ENCODE results near the gene EMC7. TPM values are rescaled to one million over a fixed set of nuclear protein-coding genes. Genes with fewer than 3 reads are reported as not detected.

The EMC7 gene
- total and polyA plus RNA-seq, 2 experiments from 2014 or later = 18.3 to 55.1 TPM

DNA sequence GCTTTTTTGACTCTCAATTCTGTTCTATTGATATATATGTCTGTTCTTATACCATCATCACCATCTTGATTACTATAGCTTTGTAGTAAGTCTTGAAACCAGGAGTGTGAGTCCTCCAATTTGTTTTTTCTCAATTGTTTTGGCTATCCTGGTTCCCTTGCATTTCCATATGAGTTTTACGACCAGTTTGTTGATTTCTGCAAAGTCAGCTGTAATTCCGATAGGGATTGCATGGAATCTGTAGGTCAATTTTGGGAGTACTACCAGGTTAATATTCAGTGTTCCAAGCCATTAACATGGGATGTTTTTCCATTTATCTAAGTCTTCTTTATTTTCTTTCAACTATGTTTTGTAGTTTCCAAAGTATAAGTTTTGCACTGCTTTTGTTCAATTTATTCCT lies 27.2 kb upstream of the EMC7 start:
- H3K79me2 ChIP-seq (replicated peaks; ENCODE audit: insufficient read depth) = no peaks in the 10 kb centered on the region
- DNase-seq (ENCODE audit: low spot score) (no peak), ATAC-seq (no peak)
- peaks cover 8% of the 10 kb centered on the region for H3K4me1 ChIP-seq (ENCODE audit: insufficient read depth)
- no peak overlapping the region for H3K4me2 ChIP-seq
- Mint-ChIP-seq H3K27ac (no peak overlapping the region), H3K4me1 (peaks cover 8% of the 10 kb centered on the region), H3K9me3 (no peaks in the 10 kb centered on the region), H3K4me3 (no peak overlapping the region), H3K27me3 (ENCODE audit: insufficient read depth, low read depth, poor library complexity) (peaks cover 2% of the 10 kb centered on the region), H3K36me3 (ENCODE audit: low read depth) (no peaks in the 10 kb centered on the region)
- H2AFZ ChIP-seq = no peak overlapping the region
- H3K9me2 ChIP-seq (ENCODE audit: insufficient read depth) = no peaks in the 10 kb centered on the region
- no peak overlapping the region for H3K27ac ChIP-seq (ENCODE audit: low read depth)
- H4K20me1 ChIP-seq (replicated peaks; ENCODE audit: insufficient read depth) = no peaks in the 10 kb centered on the region
- H3K27me3 ChIP-seq (ENCODE audit: insufficient read depth) = no peaks in the 10 kb centered on the region
- TF ChIP-seq NANOG (IDR thresholded peaks at IDR 0.05; ENCODE audit: borderline replicate concordance) (no peak), EZH2phosphoT487 (IDR thresholded peaks at IDR 0.05; ENCODE audit: unreplicated experiment) (no peak), CREB1 (CRISPR knock-in tag; IDR thresholded peaks at IDR 0.05; ENCODE audit: low read depth) (no peak), ZNF114 (CRISPR knock-in tag; IDR thresholded peaks at IDR 0.05) (no peak)
- TF ChIP-seq, protein P1, sequence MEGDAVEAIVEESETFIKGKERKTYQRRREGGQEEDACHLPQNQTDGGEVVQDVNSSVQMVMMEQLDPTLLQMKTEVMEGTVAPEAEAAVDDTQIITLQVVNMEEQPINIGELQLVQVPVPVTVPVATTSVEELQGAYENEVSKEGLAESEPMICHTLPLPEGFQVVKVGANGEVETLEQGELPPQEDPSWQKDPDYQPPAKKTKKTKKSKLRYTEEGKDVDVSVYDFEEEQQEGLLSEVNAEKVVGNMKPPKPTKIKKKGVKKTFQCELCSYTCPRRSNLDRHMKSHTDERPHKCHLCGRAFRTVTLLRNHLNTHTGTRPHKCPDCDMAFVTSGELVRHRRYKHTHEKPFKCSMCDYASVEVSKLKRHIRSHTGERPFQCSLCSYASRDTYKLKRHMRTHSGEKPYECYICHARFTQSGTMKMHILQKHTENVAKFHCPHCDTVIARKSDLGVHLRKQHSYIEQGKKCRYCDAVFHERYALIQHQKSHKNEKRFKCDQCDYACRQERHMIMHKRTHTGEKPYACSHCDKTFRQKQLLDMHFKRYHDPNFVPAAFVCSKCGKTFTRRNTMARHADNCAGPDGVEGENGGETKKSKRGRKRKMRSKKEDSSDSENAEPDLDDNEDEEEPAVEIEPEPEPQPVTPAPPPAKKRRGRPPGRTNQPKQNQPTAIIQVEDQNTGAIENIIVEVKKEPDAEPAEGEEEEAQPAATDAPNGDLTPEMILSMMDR (conservative IDR thresholded peaks at IDR 0.05; ENCODE audit: low read depth in 2 of 2) = no peak
- TF ChIP-seq, protein P2, sequence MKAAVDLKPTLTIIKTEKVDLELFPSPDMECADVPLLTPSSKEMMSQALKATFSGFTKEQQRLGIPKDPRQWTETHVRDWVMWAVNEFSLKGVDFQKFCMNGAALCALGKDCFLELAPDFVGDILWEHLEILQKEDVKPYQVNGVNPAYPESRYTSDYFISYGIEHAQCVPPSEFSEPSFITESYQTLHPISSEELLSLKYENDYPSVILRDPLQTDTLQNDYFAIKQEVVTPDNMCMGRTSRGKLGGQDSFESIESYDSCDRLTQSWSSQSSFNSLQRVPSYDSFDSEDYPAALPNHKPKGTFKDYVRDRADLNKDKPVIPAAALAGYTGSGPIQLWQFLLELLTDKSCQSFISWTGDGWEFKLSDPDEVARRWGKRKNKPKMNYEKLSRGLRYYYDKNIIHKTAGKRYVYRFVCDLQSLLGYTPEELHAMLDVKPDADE (IDR thresholded peaks at IDR 0.05) = no peak
- H3K4me3 ChIP-seq = no peak overlapping the region
- H3F3A ChIP-seq (replicated peaks; ENCODE audit: low read depth) = no peaks in the 10 kb centered on the region
- no peaks in the 10 kb centered on the region for H3K36me3 ChIP-seq (ENCODE audit: insufficient read depth)

DNA sequence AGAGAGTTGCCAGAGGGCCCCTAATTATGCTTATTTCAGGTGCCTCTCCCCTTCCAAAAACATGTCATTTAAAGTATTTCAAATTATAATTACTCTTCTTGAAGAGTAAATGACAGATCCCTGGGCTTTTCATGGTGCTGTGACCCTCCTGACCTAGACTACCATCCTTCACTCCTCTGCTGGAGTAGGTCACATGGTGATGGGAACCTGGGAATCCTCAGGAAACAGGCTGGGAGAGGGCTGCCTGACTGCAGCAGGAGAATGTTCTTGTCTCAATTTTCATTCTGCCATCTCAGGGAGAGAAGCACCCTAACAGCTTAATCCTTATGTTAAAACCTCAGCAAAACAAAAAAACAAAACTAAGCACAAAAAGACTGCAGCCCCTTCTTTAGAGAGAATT lies 24.9 kb upstream of the EMC7 start:
- Histone ChIP-seq H3K4me3 (no peak overlapping the region), H3K27me3 (ENCODE audit: insufficient read depth) (no peaks in the 10 kb centered on the region), H3K79me2 (replicated peaks; ENCODE audit: insufficient read depth) (no peaks in the 10 kb centered on the region), H3K9me2 (ENCODE audit: insufficient read depth) (no peaks in the 10 kb centered on the region), H3K4me2 (no peak overlapping the region), H3K36me3 (ENCODE audit: insufficient read depth) (no peaks in the 10 kb centered on the region), H3F3A (replicated peaks; ENCODE audit: low read depth) (no peaks in the 10 kb centered on the region), H3K27ac (ENCODE audit: low read depth) (no peak overlapping the region), H4K20me1 (replicated peaks; ENCODE audit: insufficient read depth) (no peaks in the 10 kb centered on the region), H3K4me1 (ENCODE audit: insufficient read depth) (peaks cover 8% of the 10 kb centered on the region), H2AFZ (no peak overlapping the region)
- Mint-ChIP-seq H3K36me3 (ENCODE audit: low read depth) (no peaks in the 10 kb centered on the region), H3K4me3 (no peak overlapping the region), H3K4me1 (peaks cover 8% of the 10 kb centered on the region), H3K9me3 (peaks cover 3% of the 10 kb centered on the region; the same call in 1 of the 3 replicates), H3K27ac (no peak overlapping the region), H3K27me3 (ENCODE audit: insufficient read depth, low read depth, poor library complexity) (peaks cover 2% of the 10 kb centered on the region)
- no peak for TF ChIP-seq EZH2phosphoT487 (IDR thresholded peaks at IDR 0.05; ENCODE audit: unreplicated experiment)
- ATAC-seq (peak; percentile 88), DNase-seq (ENCODE audit: low spot score) (peak; percentile 51)

DNA sequence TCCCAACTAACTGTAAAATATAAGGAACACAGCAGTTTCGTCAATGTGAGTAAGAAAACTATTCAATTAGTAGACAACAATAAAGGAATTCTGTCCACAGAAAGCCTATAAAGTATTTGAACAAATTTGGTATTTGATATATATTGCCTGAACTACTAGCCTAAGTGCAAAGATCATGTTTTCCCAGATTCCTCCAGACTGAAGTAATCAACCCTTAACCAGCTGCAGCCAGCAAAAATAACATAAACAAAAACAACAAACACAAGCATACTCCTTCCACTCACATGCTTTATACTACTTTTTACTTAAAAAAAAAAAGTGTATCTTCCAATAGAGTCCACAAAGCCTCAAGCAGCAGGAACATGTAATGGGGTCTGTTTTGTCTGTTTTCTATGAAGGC lies 24.3 kb upstream of the EMC7 start:
- Histone ChIP-seq H3K27me3 (ENCODE audit: insufficient read depth) (no peaks in the 10 kb centered on the region), H3F3A (replicated peaks; ENCODE audit: low read depth) (no peaks in the 10 kb centered on the region), H3K4me1 (ENCODE audit: insufficient read depth) (peaks cover 8% of the 10 kb centered on the region), H4K20me1 (replicated peaks; ENCODE audit: insufficient read depth) (no peaks in the 10 kb centered on the region), H3K27ac (ENCODE audit: low read depth) (no peak overlapping the region), H3K36me3 (ENCODE audit: insufficient read depth) (no peaks in the 10 kb centered on the region), H3K4me2 (no peak overlapping the region), H3K4me3 (no peak overlapping the region), H2AFZ (no peak overlapping the region), H3K9me2 (ENCODE audit: insufficient read depth) (no peaks in the 10 kb centered on the region), H3K79me2 (replicated peaks; ENCODE audit: insufficient read depth) (no peaks in the 10 kb centered on the region)
- no peak for DNase-seq (ENCODE audit: low spot score)
- peaks cover 8% of the 10 kb centered on the region for H3K4me1 Mint-ChIP-seq
- ATAC-seq = no peak
- H3K27me3 Mint-ChIP-seq (ENCODE audit: insufficient read depth, low read depth, poor library complexity) = peaks cover 2% of the 10 kb centered on the region
- peaks cover 3% of the 10 kb centered on the region; the same call in 1 of the 3 replicates for H3K9me3 Mint-ChIP-seq
- no peak overlapping the region for H3K27ac Mint-ChIP-seq
- H3K36me3 Mint-ChIP-seq (ENCODE audit: low read depth) = no peaks in the 10 kb centered on the region
- H3K4me3 Mint-ChIP-seq = no peak overlapping the region
- no peak for TF ChIP-seq NANOG (IDR thresholded peaks at IDR 0.05; ENCODE audit: borderline replicate concordance)
- TF ChIP-seq, protein P1 (conservative IDR thresholded peaks at IDR 0.05; ENCODE audit: low read depth in 2 of 2) = no peak
- TF ChIP-seq EZH2phosphoT487 (IDR thresholded peaks at IDR 0.05; ENCODE audit: unreplicated experiment) = no peak
- TF ChIP-seq ZNF114 (CRISPR knock-in tag; IDR thresholded peaks at IDR 0.05) = no peak
- no peak for TF ChIP-seq ZNF331 (CRISPR knock-in tag; IDR thresholded peaks at IDR 0.05; ENCODE audit: low read depth)
- no peak for TF ChIP-seq POLR2AphosphoS5 (IDR thresholded peaks at IDR 0.05; ENCODE audit: low read depth)
- TF ChIP-seq, protein P3, sequence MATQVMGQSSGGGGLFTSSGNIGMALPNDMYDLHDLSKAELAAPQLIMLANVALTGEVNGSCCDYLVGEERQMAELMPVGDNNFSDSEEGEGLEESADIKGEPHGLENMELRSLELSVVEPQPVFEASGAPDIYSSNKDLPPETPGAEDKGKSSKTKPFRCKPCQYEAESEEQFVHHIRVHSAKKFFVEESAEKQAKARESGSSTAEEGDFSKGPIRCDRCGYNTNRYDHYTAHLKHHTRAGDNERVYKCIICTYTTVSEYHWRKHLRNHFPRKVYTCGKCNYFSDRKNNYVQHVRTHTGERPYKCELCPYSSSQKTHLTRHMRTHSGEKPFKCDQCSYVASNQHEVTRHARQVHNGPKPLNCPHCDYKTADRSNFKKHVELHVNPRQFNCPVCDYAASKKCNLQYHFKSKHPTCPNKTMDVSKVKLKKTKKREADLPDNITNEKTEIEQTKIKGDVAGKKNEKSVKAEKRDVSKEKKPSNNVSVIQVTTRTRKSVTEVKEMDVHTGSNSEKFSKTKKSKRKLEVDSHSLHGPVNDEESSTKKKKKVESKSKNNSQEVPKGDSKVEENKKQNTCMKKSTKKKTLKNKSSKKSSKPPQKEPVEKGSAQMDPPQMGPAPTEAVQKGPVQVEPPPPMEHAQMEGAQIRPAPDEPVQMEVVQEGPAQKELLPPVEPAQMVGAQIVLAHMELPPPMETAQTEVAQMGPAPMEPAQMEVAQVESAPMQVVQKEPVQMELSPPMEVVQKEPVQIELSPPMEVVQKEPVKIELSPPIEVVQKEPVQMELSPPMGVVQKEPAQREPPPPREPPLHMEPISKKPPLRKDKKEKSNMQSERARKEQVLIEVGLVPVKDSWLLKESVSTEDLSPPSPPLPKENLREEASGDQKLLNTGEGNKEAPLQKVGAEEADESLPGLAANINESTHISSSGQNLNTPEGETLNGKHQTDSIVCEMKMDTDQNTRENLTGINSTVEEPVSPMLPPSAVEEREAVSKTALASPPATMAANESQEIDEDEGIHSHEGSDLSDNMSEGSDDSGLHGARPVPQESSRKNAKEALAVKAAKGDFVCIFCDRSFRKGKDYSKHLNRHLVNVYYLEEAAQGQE (IDR thresholded peaks at IDR 0.05; ENCODE audit: unreplicated experiment) = no peak
- TF ChIP-seq, protein P2 (IDR thresholded peaks at IDR 0.05) = no peak
